AG09319 (cell line): ENCODE data around the gene SH3TC1.

Experiments
- DNase-seq: peaks from one replicate; pipeline ENCODE4 v3.0.0-alpha.2; 2010; ENCODE audit warnings: low read depth; ENCODE audit errors: extremely low read depth
- TF ChIP-seq, protein P1 (sequence below): IDR thresholded peaks from 2 replicates; pipeline ENCODE4 v1.5.1; 2011; ENCODE audit warnings: low read depth, mild to moderate bottlenecking, inconsistent platforms, low read length, moderate library complexity

The SH3TC1 gene

DNA sequence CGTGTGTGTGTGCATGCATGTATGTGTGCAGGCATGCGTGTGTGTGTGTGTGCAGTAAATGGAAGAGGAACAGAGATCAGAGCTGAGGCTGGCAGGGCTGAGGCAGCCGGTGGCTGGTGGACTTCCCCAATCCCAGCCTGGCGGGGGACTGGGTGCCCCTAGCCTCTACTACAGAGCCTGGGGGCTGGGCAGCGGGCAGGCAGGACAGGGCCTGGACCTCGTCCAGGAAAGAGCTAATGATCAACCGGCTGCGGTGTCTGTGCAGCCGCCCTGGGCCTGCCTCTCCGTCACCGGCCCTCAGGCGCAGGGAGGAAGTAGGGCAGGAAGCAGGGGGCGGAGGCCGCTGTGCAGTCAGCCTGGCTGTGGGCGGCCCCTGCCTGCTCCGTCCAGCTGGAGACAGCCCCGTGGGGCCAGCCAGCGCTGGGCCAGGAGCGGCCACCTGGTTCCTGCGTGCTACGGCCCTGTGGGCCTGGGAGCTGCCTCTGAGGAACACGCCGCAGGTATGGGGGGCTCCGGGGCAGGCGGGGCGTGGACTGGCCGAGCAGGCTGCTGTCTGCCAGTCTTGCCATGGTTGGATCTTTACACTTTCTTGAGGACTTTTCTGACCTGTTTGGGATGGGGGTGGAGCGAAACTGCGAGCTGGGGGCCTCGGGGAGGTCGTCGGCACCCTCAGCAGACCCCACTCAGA lies at the start of gene SH3TC1:
Gene SH3TC1, plus strand, starts transcription at position 385 of the 688 bp plus-strand sequence. CDS start 5,905 bp downstream, outside the sequence.
- peak; percentile 39 for DNase-seq

DNA sequence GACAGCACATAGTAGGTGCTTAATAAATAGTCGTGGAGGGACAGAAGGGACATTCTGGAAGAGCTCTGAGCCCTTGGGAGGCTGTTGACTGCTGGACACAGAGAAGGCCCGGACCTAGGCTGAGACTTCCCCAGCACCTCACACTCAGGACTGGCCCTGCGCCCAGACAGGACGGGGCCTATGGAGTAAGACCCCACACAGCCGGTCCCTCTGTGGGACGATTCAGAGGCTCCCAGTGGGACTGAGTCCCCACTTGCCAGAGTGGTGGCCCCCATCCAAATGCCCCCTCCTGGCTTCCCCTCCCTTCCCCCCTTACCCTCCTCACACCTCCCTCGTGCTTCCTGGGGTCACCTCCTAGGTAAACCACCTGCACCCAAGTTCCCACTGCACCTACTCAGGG lies 49.4 kb upstream of the SH3TC1 start:
- TF ChIP-seq, protein P1, sequence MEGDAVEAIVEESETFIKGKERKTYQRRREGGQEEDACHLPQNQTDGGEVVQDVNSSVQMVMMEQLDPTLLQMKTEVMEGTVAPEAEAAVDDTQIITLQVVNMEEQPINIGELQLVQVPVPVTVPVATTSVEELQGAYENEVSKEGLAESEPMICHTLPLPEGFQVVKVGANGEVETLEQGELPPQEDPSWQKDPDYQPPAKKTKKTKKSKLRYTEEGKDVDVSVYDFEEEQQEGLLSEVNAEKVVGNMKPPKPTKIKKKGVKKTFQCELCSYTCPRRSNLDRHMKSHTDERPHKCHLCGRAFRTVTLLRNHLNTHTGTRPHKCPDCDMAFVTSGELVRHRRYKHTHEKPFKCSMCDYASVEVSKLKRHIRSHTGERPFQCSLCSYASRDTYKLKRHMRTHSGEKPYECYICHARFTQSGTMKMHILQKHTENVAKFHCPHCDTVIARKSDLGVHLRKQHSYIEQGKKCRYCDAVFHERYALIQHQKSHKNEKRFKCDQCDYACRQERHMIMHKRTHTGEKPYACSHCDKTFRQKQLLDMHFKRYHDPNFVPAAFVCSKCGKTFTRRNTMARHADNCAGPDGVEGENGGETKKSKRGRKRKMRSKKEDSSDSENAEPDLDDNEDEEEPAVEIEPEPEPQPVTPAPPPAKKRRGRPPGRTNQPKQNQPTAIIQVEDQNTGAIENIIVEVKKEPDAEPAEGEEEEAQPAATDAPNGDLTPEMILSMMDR, result no peak
- no peak for DNase-seq

More for the DNA sequence above, at the start of gene SH3TC1:
- TF ChIP-seq, protein P1, result no peak

DNA sequence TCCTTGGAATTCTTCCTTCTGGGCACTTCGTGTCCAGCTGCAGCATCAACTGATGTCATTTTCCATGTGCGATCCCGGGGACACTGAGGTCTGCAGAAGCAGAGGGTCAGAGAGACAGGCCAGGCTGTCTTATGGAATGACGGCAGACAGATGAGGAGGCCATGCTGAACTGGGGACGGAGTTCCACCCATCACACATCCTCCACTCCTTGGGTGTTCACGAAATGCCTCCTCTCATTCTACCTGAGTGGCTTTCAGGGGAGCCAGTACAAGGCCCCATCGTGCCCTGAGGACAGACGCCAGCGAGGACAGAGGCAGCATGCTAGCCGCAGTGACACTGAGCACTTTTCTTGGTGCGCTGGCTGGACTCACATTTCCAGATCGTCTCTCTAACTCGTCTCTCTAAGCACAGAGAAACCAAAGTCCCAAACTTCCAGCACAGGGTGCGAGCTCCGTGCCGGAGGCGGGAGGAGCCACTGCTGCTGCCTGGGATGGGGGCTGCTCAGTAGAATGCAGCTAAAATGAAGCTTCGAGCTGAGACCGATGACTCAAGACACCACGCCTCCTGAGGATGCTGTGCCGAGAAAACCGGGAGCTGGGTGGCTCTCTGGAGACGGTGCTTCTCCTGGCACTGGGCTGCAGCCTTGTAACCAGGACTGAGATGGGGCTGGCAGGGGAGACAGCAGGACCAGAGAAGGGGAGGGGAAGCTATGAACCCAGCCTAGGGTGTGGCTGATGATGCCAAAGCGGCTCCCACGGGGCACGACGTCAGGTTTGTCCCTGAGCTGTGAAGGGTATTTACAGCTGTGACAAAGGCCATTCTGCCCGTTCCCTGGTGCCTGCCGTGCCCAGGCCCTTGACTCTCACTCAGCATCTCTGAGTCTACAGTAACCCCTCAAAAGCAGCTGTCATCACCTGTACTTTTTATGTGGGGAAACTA lies 48.7 kb upstream of the SH3TC1 start:
- DNase-seq, result no peak
- TF ChIP-seq, protein P1, result no peak

DNA sequence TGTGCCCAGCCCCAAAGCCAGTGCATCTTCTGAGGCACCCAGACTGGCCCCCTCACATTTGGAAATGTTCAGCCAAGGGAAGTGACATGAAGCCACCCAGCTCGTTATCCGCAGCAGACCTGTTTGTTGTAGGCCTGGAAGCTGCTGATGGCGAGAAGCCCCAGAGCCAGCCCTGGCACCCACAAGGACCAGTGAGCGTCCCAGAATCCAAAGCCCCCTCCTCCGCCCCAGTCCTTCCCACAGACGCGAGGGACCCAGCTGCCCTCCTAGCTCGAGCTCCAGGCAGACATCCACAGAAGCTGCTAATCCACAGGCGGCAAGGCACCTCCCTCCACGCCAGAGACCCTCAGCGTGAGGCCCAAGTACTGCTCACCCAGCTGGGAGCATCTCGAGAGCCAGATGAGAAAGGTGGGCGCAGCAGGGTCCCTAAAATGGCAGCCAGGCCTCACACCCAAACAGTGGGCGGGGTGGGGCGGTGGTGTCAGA lies 47.9 kb upstream of the SH3TC1 start:
- no peak for DNase-seq
- TF ChIP-seq, protein P1, result no peak

DNA sequence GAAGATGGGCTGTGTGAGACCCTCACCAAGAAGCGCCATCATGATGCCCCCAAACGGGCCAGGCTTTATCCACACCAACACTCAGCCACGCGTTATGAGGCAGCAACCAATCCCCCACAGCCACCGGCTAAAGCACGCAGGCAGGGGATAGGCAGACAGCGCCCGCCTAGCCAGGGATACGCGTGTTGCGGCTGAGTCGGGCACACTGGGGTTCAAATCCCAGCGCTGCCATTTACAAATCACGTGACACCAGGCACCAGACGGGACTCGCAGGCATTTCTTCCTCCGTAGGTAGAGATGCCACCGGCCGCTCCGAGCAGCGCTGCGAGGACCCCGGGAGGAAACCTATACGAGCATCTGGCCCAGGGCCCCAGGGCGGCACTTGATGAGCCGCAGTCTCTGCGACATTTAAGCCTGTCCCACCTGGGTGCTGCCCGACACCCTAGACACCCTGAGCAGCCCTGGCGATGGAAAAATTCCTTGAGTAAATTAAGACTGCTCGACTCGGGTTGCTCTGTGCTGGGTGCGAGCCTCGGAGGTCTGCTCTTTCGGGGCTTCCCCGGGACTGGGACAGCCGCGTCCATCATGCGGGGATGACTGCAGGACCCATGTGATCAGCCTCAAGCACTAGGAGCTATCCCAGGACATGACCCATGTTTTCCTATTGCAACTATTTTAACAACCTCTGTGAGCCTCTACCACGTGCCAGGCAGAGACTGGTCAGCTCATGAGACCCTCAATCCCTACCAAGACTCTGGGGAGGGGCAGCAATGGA lies 46.8 kb upstream of the SH3TC1 start:
- TF ChIP-seq, protein P1, result no peak
- DNase-seq, result no peak

DNA sequence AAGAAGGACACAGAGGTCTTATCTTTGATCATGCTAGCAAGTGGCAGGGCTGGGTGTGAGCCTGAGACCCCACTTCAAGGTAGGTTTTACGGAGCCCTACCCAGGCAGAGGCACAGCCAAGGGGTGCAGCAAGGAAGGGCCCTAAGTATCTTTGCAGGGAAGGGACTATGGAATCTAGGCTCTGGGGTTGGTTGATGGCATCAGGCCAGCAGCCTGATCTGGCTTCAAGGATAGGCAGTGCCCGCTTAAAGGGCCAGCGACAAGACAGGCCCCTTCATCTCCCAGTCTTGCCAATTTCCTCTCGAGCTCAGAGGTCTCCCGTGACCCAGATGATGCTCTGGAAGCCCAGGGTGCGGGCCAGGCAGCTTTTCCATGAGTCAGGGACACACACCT lies 46.2 kb upstream of the SH3TC1 start:
- TF ChIP-seq, protein P1, result no peak
- no peak for DNase-seq
